CD4-positive, alpha-beta T cell treated with Interleukin-10 for 1 hour (primary cell): Measurements from ENCODE around the gene INPP5E.
"Not testable (repeated sequence)": the region's sequence is repeated elsewhere in the genome, so short reads cannot be mapped to it uniquely, and the experiment has no call there.

Experiments
- DNase-seq: peaks from one replicate; pipeline ENCODE4 v3.0.0-alpha.2; 2020

INPP5E gene

DNA sequence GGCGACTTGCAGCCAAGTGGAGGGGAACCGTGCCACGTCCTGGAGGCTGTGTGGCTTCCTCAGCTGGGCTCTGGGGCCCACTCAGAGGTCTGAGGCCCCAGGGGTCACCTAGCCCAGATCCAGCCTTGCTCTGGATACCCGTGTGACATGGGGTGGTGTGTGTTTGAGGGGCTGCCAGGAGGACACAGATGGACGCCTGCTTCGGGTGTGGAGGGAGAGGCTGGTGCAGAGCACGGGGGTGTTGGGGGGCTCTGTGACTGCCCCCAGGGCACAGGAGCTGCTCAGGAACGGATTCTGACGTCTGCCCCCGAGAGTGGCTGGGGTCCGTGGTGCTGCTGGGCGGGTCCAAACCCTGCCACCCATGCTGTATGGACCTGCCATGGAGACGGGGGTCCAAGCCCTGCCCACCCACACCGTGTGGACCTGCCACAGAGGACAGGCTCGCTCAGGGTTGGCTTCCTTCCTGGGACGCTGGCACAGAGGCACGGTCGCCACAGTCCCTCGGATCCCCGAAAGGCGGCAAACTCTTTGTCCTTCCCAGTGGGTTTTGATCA lies 10.5 kb downstream of the INPP5E start:
- DNase-seq: no peak

DNA sequence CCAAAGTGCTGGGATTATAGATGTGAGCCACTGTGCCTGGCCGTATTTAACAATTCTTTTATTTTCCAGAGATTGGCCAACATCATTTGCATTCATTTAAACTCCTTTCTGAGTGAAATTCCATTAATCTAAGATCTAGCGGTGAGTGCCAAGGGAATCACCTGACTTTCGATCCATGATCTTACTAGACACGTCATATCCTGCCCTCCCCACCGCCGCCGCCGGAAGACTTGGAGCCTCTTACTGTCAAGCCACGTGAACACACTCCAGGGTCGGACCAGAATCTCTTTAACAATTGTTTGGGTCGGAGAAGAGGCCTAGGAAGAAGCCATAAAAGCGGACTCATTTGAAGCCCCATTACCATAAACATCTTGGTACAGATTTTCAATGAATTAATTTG lies 12.9 kb downstream of the INPP5E start:
- no peak for DNase-seq

DNA sequence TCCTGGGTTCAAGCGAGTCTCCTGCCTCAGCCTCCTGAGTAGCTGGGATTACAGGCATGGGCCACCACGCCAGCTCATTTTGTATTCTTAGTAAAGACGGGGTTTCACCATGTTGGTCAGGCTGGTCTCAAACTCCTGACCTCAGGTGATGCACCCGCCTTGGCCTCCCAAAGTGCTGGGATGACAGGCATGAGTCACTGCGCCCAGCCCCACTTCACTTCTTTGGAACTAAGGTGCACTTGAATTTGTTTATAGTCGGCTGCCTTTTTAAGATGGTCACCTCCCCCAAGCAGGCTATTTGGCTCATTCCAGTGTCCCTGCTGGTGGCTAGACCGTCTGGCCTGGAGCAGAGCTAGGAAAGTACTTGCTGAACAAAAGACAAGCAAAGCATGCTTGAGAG lies 14.3 kb downstream of the INPP5E start:
- DNase-seq: not testable (repeated sequence)

DNA sequence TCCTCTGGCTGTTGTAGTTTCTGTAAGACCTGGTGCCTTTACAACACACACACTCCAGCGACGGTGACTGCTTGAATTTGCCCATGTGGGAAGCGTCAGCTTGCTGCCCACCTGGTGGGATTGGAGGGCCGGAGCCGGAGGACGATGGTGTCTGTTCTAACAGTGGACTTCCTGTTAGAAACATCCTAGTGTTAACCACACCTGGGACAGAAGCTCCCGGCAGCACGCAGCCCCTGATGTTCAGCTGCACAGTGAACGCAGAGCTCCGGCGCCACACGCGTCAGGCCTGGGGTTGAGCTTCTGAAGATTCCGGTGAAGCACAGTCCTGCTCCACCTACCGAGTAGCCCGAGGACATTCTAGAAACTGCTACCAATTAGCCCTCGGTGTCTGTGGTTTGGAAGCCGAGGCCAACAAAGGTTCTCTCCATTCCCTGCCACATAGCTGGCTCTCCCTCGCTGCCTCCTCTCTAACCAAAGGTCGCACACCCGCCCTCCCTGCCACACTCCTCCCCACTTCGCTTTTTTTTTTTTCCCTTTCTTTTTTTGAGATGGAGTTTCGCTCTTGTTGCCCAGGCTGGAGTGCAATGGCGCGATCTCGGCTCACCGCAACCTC lies 14.8 kb downstream of the INPP5E start:
- no peak for DNase-seq

DNA sequence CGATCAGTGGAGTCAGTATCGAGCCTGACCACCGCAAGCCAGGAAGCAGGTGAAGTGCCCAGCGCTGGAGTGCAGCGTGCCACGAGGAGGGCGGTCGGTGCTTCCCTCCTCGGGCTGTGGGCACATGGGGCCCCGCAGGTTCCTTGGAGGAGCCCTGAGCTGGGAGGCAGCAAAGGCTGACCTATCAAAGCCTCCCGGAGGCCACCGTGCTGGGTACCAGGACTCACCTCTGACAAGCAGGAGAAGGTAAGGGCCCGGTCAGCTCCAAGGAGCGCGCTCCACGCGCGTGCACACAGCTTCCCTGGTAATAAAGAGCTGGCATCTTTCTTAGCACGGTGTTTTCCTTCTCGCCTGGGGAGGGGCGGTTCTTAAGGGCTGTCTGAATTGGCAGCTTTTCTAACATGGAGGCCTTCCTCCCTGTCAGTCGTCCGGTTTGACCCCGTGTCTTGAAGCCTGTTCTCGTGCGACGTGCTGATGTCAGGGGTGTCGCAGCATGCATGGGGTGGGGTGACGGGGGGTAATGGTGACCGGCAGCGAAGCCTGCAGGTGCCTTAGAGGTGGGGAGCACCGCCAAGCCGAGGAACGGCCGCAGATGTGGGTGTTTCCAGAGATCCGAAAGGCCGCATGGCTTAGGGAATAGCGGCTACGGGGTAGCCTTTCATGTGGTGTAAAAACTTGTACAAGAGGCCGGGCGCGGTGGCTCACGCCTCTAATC lies 16.1 kb downstream of the INPP5E start:
- no peak for DNase-seq

DNA sequence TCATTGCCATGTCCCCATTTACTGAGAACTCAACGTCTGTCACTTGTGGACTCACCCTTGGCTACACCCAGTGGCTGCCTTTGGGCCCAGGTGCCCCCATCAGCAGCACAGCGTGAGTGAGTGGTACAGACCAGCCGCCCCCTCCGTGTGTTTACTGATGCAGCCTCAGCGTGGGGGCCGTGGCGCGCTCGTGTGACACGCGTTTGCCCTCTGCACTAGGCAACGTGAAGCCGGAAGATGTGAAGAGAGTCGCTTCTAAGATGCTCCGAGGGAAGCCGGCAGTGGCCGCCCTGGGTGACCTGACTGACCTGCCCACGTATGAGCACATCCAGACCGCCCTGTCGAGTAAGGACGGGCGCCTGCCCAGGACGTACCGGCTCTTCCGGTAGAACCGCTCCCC lies 16.8 kb downstream of the INPP5E start:
- DNase-seq: no peak

DNA sequence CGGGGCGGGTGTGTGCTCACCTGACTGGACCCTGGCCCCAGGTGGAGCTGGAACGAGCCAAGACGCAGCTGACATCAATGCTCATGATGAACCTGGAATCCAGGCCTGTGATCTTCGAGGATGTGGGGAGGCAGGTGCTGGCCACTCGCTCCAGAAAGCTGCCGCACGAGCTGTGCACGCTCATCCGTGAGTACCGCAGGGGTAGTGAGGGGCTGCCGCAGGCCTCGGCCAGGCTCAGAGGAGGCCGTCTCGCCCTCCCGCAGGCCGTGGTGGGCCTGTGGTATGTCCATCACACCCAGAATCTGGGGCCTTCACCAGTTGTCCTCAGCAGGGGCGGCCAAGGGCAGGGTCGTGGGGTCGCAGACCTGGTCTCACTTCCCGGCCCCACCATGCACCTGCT lies 17.9 kb downstream of the INPP5E start:
- no peak for DNase-seq

DNA sequence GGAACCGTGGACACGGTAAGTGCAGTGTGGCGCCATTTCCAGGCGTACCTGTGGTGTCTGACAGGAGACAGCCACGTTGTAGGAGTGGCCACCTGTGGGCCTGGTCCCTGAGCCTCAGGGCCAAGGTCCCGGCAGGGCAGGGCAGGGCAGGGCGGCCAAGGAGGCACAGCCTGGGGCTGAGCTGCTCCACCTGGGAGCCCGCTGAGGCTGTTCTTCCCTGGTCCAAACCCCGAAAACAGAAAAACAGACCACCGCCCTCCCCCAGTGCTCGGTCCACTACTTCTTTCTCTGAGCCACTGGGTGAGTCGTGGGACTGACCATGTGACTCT lies 20.6 kb downstream of the INPP5E start:
- no peak for DNase-seq

DNA sequence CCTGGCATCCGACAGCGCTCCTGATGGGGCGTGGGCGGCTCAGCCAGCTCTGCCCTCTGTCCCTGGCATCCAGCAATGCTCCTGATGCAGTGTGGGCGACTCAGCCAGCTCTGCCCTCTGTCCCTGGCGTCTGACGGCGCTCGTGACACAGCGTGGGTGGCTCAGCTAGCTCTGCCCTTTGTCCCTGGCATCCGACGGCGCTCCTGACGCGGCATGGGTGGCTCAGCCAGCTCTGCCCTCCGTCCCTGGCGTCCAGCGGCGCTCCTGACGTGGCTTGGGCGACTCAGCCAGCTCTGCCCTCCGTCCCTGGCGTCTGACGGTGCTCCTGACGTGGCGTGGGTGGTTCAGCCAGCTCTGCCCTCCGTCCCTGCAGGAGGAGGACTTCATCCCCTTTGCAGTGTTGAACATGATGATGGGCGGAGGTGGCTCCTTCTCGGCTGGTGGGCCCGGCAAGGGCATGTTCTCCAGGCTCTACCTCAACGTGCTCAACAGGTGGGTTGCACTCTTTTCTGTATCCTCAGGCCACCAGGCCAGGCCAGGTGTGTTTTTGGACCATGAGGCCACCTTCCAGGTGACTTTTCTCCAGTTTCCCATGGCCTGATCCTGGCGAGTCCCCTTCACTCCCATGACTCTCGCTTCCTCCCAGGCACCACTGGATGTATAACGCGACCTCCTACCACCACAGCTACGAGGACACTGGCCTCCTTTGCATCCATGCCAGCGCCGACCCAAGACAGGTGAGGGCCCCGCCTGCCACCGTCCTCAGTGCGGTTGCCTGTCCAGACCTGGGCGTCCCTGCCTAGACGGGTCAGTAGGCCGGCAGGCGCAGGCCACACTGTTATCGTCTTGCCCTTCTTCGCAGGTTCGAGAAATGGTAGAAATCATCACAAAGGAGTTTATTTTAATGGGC lies 21.2 kb downstream of the INPP5E start:
- no peak for DNase-seq

DNA sequence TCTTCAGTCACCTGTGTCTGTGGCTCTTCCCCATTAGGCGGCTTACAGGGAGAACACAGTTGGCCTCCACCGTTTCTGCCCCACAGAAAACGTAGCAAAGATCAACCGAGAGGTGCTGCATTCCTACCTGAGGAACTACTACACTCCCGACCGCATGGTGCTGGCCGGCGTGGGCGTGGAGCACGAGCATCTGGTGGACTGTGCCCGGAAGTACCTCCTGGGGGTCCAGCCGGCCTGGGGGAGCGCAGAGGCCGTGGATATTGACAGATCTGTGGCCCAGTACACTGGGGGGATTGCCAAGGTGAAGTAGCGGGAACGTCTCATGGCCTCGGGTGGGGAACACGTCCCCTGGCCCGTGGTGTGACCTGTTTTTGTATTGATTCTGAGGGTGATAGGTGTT lies 22.7 kb downstream of the INPP5E start:
- DNase-seq: no peak

DNA sequence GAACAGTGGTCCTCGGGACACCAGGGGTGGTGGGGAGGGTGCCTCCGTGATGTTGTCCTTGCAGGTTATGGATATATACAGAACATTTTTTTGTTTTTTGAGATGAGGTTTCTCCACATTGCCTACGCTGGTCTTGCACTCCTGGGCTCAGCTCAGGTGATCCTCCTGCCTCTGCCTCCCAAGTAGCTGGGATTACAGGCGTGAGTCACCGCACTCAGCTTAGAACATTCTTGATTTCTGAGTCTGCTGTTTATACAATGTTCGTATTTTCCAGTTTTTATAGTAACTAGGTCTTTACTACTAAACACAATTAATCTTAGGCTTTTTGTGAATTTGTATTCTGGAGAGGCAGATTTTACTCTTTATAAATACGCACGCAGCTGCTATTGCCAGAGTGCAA lies 23.2 kb downstream of the INPP5E start:
- no peak for DNase-seq

DNA sequence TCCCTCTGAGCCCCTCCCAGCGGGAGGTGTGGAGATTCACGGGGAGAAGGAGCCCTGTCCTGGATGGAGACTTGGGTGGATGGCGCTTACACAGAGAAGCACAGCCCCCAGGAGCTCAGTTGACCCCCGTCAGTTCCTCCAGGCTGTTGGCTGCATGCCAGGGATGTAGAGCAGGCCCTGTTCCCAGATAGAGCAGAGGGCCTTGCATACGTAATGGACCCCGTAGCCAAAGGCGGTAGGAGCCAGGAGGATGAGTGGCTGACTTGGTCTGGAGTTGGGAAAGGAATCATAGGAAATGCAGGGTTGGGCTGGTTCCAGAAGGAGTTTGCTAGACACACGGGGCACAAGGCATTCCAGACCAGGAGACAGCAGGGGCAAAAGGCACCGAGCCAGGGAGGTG lies 26.7 kb downstream of the INPP5E start:
- no peak for DNase-seq

DNA sequence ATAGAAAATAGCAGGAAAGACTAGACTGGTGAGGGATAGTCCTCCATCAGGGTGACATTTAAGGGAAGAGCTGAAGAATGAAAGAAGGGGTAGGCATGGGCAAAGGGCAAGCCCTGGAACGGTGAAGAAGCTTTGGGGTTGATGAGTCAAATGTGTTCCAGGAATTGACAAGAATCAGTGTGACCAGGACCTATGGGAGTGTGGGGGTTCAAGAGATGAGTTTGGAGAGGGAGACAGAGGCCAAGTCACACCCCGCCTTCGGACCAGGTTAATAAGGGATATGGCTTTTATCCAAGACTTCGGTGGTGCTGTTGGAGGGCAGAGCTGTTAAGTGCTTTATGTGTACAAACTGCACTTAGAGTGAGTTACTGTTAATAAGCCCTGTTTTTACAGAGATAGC lies 28.3 kb downstream of the INPP5E start:
- DNase-seq: no peak

DNA sequence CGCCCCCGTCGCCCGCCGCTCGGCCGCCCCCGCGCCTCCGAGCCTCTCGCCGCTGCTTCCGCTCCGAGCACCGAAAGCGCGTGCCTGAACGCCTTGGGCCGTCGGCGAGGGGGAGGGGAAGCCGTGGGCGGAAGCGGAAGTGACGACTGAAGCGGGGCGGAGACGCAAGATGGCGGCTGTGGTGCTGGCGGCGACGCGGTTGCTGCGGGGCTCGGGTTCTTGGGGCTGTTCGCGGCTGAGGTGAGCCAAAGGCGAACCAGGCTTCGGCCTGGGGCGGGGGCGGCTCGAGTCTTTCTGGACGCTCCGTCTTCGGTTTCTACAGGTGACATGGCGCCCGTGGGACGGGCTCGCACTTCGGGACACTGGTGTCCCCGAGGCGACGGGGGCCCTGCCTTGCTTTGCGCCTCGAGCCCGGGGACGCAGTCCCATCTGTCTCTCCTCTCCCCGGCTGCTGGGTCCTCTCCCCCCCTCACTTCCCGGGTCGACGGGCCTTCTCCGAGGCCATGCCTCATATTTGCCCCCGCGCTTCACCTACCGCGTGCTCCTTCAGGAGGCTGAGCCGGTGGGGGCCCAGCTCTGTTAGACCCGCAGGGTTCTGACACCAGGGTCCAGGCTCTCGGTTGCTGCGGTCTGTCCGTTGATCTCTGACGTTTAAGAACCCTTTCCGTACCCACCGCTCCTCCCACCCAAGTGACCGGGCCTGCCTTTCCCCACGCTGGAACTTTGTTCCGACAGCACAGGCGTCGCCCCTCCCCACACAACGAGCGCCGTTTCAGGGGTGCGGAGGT lies 29.0 kb downstream of the INPP5E start, which contains the start of the genes ENTR1 and PMPCA:
Gene ENTR1 (minus strand): TSS at position 115 of the 788 bp plus-strand sequence. CDS start 217 bp downstream, outside the sequence.
Gene PMPCA (plus strand): TSS at position 159 of the 788 bp plus-strand sequence. CDS start 11 bp downstream, at position 170.
- peak; percentile 95 for DNase-seq

DNA sequence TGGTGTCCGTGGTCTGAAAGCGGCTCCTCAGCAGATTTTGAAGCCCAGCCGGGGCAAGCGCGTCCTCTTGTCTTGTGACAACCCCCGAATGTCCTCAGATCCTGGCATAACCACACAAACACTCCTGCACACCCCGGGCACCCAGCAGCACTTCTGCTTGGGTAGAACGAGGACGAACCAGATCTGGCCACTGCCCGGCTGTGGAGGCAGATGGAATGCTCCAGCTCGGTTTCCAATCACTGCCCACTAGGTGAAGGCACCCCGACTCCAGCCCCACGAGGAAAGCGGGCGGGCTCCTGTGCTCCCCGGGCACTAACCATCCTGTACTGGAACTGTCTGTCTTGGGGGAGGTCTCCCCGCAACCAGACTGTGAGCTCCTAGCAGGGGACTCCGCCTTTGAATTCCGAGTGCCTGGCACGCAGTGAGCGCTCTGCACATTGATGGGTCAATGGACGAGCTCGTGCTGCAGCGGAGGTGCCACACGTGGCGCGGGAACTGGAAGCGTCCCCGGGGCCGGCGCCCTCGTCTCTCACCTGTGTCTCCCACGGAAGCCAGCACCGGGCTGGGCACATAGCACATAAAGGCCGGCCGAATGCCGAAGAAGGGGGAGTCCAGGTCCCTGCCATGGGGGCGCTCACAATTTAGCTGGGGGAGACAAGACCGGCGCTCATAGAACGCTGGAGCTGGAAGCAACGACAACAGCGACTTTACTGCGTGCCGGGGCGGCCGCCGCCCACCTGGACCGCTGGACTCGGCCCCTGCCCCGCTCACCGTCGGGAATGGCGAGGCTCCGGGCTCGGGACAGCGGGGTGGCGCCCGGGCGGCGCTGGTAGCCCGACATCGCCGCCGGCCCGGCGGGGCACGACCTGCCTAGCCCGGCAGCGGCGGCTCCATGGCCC lies 29.8 kb downstream of the INPP5E start:
- peak; percentile 27 for DNase-seq

DNA sequence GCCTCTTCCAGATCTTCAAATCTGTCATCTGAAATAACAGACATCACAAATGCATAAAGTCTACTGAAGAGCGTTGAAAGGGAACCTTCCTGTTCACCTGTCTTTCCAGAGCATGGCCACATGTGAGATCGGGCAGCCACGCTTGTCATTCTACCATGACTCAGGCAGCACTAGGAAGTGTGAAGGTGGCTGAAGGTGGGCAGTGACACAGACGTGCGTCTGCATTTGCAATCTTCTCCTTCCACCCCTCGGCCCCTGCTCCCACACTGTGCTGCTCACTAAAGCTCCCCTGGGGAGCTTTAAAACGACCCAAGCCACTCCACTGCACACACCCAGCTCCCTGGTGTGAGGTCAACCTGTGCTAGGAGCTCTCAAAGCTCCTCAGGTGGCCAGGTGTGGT lies 31.7 kb downstream of the INPP5E start:
- DNase-seq: no peak

DNA sequence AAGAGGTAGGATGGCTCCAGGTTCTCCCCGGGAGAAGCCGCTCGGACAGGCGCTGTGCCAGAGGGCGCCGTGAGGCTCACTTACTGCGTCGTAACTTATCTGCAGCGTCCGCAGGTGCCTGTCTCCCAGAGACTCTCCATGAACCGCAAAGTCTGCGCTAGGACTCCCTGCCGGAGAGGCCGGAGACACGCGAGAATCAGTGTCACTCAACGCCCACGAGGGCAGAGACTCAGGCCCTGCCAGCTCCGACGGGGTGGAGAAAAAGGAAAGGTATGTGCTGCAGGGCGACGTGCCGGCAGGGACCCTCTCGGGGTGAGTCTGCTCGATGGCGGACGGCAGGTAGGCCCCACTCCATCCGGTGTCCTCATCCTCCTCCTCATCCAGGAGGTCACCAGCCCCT lies 32.6 kb downstream of the INPP5E start:
- not testable (repeated sequence) for DNase-seq

DNA sequence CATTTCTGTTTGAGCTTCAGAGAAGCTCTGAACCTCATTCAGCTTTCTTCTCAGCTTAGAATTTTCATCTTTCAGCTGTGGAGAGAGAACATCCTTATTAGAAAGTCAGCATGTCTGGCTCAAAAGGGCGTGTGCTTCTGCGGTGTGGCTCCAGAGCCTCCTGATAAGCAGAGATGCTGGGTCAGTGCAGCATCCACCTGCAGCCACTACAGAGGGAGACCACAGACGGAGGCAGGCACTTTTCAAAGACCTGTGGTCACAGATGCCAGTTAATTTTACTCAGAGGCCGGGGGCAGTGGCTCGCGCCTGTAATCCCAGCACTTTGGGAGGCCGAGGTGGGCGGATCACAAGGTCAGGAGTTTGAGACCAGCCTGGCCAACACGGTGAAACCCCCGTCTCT lies 33.7 kb downstream of the INPP5E start:
- DNase-seq: not testable (repeated sequence)

DNA sequence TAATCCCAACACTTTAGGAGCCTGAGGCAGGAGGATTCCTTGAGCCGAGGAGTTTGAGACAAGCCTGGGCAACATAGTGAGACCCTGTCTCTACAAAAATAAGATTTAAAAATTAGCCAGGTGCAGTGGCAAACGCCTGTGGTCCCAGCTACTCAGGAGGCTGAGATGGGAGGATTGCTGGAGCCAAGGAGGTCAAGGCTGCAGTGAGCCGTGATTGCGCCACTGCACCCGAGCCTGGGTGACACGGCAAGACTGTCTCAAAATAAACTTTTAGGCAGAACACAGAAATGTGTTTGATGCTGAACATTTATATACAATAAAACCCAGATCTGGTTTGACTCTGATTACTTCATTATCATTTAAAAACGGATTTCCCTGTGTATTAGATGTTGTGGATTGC lies 34.2 kb downstream of the INPP5E start:
- DNase-seq: no peak

DNA sequence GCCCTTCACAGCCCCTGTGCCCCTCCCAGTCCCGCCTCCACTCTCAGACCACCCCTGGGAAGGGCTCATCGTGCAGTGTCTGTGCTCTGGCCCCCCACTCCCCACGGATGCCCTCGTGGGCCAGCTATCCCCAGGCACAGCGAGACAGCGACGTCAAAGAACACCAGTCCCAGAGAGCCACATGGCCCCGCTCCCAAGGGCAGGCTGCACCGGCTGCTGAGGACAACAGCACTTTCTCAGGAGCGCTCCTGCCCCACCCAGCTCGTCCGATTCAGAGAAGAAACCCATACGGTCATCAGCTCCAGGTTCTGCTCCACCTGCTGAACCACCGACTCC lies 34.9 kb downstream of the INPP5E start:
- no peak for DNase-seq
